AG09309 (cell line): Measurements from ENCODE around the gene AUTS2.

Source experiments
- DNase-seq: peaks from one replicate; pipeline ENCODE4 v3.0.0-alpha.2; 2010; ENCODE audit warnings: low read depth
- H3K4me3 ChIP-seq: 2 replicates; pipeline ENCODE4 v1.5.1; 2011; ENCODE audit warnings: mild to moderate bottlenecking, low read depth, low read length, moderate library complexity; ENCODE audit not compliant: control insufficient read depth
- TF ChIP-seq, protein P1 (sequence below): IDR thresholded peaks from 2 replicates; pipeline ENCODE4 v1.5.1; 2011; ENCODE audit warnings: mild to moderate bottlenecking, low read depth, low read length, inconsistent platforms; ENCODE audit not compliant: insufficient read depth, control insufficient read depth; ENCODE audit errors: missing control alignments

Gene AUTS2

GRCh38 chr7:70638158-70639107, 1040.2 kb downstream of the AUTS2 start:
- H3K4me3 ChIP-seq, result no peak overlapping the region
- no peak for DNase-seq
- TF ChIP-seq, protein P1, sequence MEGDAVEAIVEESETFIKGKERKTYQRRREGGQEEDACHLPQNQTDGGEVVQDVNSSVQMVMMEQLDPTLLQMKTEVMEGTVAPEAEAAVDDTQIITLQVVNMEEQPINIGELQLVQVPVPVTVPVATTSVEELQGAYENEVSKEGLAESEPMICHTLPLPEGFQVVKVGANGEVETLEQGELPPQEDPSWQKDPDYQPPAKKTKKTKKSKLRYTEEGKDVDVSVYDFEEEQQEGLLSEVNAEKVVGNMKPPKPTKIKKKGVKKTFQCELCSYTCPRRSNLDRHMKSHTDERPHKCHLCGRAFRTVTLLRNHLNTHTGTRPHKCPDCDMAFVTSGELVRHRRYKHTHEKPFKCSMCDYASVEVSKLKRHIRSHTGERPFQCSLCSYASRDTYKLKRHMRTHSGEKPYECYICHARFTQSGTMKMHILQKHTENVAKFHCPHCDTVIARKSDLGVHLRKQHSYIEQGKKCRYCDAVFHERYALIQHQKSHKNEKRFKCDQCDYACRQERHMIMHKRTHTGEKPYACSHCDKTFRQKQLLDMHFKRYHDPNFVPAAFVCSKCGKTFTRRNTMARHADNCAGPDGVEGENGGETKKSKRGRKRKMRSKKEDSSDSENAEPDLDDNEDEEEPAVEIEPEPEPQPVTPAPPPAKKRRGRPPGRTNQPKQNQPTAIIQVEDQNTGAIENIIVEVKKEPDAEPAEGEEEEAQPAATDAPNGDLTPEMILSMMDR, result no peak

DNA sequence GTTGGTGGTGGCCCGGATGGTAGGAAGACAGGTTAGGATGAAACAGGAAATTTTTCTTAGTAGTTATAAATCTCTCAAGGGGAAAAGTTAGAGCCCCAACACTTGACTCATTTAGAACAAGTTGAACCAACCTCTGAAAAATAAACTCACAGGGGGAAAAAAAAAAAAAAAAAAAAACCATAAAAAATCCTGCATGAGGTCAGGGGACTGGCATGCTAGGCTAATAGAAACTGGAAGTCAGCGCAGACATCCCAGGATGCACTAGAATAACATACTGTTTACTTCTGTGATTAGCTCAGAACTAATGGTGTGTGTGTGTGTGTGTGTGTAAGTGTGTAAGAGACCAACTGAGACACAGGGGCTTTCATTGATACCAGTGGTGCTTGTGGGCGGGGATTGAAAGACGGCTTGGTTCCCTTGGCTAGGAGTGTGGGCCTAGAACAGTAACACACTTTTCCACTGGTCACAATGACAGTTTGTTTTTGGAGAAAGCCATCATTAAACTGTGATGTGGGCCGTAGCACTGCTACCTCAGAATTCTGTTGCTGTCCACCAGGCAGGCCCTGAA, 1042.1 kb downstream of the AUTS2 start:
- peak; percentile 21 for DNase-seq
- TF ChIP-seq, protein P1, result no peak
- no peak overlapping the region for H3K4me3 ChIP-seq

- DNase-seq, result no peak
- no peak overlapping the region for H3K4me3 ChIP-seq
- TF ChIP-seq, protein P1, result no peak
Observed at GRCh38 chr7:70641882-70642281, 1043.6 kb downstream of the AUTS2 start.

GRCh38 chr7:70645279-70645678, 1047.0 kb downstream of the AUTS2 start:
- no peak overlapping the region for H3K4me3 ChIP-seq
- TF ChIP-seq, protein P1, result no peak
- no peak for DNase-seq

- no peak overlapping the region for H3K4me3 ChIP-seq
- DNase-seq, result no peak
- TF ChIP-seq, protein P1, result no peak
Observed at GRCh38 chr7:70645876-70646351, 1047.6 kb downstream of the AUTS2 start.

GRCh38 chr7:70646536-70647248, 1048.4 kb downstream of the AUTS2 start:
- DNase-seq, result no peak
- TF ChIP-seq, protein P1, result no peak
- no peak overlapping the region for H3K4me3 ChIP-seq
